Kasumi-1 (cell line): Measurements from ENCODE around the gene DPY19L3.
"Not testable (repeated sequence)": the region's sequence is repeated elsewhere in the genome, so short reads cannot be mapped to it uniquely, and the experiment has no call there.

ENCODE experiments used
- DNase-seq, 2 experiments: peaks; one replicate each; lab custom pipeline; 2025; lab: John Stamatoyannopoulos, UW

Gene DPY19L3

GRCh38 chr19:32405431-32406160 is at the start of gene DPY19L3:
DPY19L3 (plus strand) TSS chr19:32405770; CDS start chr19:32408254, 2,484 bp downstream.
- peak; percentile 83 to 89 for DNase-seq

- DNase-seq, result no peak
Observed at GRCh38 chr19:32357720-32358119, 47.9 kb upstream of the DPY19L3 start.

- DNase-seq, result no peak
Observed at GRCh38 chr19:32358321-32358720, 47.2 kb upstream of the DPY19L3 start.

GRCh38 chr19:32359581-32359980 is 46.0 kb upstream of the DPY19L3 start:
- DNase-seq, result no peak

GRCh38 chr19:32361574-32362317 is 43.8 kb upstream of the DPY19L3 start:
- DNase-seq, result no peak

GRCh38 chr19:32362318-32362691 is 43.3 kb upstream of the DPY19L3 start:
- no peak for DNase-seq

- no peak for DNase-seq
Observed at GRCh38 chr19:32363175-32363574, 42.4 kb upstream of the DPY19L3 start.

GRCh38 chr19:32363632-32364031 is 41.9 kb upstream of the DPY19L3 start:
- DNase-seq, result no peak

- DNase-seq, result no peak
Observed at GRCh38 chr19:32364040-32364439, 41.5 kb upstream of the DPY19L3 start.

GRCh38 chr19:32367063-32367462 is 38.5 kb upstream of the DPY19L3 start:
- DNase-seq, result no peak

GRCh38 chr19:32367948-32368536 is 37.5 kb upstream of the DPY19L3 start:
- no peak for DNase-seq

GRCh38 chr19:32368787-32369186 is 36.8 kb upstream of the DPY19L3 start:
- DNase-seq, result no peak

- no peak for DNase-seq
Observed at GRCh38 chr19:32372726-32373517, 32.6 kb upstream of the DPY19L3 start.

GRCh38 chr19:32373585-32374295 is 31.8 kb upstream of the DPY19L3 start:
- no peak for DNase-seq

- DNase-seq, result not testable (repeated sequence)
Observed at GRCh38 chr19:32374362-32374761, 31.2 kb upstream of the DPY19L3 start.

- DNase-seq, result not testable (repeated sequence)
Observed at GRCh38 chr19:32377088-32377487, 28.5 kb upstream of the DPY19L3 start.

GRCh38 chr19:32380269-32380668 is 25.3 kb upstream of the DPY19L3 start:
- DNase-seq, result no peak

- DNase-seq, result no peak
Observed at GRCh38 chr19:32387701-32388392, 17.7 kb upstream of the DPY19L3 start.

- no peak for DNase-seq
Observed at GRCh38 chr19:32388393-32388855, 17.1 kb upstream of the DPY19L3 start.

GRCh38 chr19:32392901-32393300 is 12.7 kb upstream of the DPY19L3 start:
- DNase-seq, result no peak
